Stimulated activated CD8-positive, alpha-beta memory T cell treated with anti-CD3 and anti-CD28 coated beads, Interleukin-2, amount 100 ng/mL, for 48 hours (primary cell): ENCODE results near the gene BPIFA3.

Experiments used
- DNase-seq, 2 donors: peaks; one replicate each; pipeline ENCODE4 v3.0.0-alpha.2; 2020; ENCODE audit warnings: low read depth in 2 of 2

Gene BPIFA3

DNA sequence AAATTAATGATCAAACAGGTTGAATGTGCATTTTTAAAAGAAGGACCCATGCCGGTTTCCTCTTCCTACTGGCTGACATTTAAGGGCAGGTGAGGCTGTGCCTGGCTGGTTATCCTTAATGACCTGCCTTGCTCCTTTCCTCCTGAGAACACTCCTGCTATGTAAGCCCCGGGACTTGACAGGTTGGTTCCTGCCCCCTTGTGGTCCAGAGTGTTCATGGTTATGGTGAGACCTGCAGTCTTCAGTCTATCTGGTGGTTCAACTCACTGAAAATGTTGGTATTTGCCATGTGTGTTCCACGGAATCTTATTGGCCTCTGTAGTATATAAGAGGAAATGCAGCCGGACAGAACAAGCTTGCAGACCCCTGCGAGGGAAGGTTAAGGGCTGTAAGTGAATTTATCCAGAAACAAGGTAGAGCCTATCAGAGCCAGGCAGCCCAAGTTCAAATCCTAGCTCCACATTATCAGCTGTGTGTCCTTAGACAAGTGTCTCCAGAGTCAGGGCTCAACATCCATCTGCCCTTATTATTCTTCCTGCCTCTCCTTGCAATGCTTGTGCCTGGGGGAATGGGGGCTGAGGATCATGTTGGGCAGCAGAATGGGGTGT, 5.2 kb upstream of the BPIFA3 start:
- no peak for DNase-seq

DNA sequence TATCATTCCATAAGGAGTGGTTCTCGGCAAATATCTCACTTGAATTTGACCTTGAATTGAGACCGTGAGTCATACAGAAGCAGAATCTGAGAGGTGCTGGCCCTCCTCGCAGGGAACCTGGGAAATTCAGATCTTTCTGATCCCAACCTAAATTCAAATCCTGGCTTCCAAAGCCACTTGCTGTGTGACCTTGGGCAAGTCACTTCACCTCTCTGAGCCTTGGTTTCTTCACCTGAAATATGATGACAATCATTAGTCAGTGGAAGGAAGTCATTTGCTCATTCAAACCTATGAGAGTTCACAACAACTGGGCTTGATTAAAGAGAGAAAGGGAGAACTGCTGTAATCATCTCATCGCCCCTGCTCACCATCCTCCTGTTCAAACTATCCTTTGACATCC, 7.2 kb downstream of the BPIFA3 start:
- DNase-seq: no peak

DNA sequence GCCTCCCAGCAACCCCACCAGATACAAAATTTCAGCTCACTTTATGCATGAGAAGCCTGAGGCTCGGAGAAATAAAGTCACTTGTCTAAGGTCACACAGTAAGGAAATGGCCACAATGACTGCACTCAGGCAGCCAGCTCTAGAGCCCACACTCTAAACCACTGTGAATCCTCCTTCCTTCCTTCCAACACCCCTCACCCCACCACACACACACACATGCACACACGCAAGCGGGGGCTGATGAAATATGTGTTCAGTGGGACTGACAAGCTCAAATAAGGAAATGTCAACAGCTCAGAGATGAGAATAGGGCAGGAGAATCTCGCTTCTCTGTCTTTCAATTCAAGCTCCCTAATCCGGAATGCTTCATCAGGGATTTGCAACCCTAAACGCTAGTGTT, 12.7 kb downstream of the BPIFA3 start:
- peak in 1 of 2 donors; percentile 2 for DNase-seq

DNA sequence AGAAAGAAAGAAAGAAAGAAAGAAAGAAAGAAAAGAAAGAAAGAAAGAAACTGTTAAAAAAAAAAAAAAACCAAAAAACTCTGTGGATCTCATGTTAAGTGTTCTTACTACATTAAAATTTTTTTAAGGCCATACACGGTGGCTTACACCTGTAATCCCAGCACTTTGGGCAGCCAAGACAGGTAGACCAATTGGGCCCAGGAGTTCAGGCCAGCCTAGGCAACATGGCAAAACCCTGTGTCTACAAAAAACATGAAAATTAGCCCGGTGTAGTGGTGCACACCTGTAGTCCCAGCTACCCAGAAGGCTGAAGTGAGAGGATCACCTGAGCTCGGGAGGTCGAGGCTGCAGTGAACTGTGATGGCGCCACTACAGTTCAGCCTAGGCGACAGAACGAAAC, 14.1 kb downstream of the BPIFA3 start:
- DNase-seq: no peak

DNA sequence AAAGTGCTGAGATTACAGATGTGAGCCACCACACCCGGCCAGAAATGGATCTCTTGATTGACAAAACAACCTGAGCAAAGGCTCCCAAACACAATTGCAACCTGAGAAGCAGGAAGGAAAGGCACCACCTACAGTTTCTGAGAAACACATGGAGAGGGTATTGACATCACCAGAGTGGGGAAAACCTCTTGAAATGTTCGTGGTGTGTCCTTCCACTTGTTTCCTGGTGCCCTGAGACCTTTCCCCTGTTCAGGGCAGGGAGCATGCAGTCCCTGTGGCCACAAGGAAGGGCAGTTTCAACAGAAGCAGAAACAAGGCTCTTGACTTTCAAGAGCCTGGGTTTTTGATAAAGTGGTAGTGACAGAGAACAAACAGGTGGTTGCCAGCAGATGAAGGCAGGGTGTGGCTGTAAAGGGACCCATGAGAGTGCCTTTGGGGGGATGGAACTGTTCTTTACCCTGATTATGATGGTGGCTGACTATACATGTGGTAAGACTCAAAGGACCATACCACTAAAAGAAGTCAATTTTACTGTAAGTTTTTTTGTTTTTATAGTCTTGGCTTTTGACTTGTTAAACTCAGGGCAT, 15.4 kb downstream of the BPIFA3 start:
- no peak for DNase-seq

DNA sequence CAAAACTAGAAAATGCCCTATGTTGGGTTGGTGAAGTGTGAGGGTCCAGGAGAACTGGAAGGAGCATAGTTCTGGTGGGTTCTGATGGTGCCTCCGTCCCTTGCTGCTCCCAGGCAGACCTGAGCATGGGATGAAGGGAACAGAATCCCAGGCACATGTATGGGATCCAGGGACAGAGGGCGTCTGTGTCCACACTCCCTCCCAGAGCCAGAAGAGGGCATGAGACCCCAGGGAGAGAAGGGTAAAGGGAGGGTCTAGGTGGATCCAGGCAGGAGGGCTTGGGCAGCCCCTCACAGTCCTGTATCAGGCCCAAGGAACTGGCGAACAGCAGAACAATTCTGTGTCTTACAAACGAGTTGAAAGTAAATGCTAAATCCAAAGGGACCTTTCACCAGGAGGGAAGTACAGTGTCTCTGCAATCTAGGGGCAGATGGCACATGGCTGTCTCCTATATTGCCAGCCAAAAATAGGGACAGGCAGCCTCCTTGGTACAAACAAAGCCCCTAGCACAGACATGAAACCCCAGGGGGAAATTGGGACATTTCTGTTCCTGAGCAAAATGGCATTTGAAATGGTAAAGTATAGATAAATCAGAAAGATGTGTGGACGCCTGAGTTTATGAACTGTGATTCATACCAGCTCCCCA, 16.1 kb downstream of the BPIFA3 start:
- DNase-seq: no peak

DNA sequence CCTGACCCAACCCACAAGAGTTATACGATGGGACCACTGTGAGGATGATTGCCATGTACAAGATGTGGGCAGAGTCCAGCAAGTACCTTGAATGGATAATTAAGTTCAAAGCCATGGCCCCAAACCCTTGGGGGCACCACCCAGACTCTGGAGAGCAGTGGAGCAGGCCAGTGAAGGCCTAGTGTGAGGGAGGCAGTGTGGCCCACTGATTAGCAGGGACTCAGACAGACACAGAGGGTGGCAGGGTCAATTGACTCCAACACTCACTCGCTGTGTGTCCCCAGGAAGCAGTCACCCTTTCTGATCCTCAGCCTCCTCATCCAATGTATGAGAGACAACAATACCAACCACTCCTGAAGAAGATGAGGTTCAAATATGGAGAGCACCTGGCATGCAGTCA, 16.9 kb downstream of the BPIFA3 start:
- DNase-seq: no peak

DNA sequence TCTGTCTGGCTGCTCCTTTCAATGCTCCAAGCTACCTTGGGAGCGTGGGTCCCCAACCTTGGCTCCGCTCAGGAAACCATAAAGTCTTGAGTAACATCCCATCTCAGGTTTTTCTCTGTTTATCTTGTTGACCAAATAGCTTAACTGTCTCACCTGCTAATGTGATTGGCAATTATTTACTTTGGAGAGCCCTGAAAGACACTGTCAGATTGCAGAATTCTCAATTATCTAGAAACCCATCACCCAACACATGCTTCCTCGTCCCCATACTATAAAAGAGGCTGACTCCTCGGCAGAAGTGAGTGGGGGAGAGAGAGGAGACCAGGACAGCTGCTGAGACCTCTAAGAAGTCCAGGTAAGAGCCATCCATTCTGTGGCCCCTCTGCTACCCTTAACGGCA, 18.5 kb downstream of the BPIFA3 start, which contains the start of gene BPIFA1:
Gene BPIFA1 (plus strand): TSS at position 301 of the 400 bp plus-strand sequence. CDS start 1,716 bp downstream, outside the sequence.
- no peak for DNase-seq

DNA sequence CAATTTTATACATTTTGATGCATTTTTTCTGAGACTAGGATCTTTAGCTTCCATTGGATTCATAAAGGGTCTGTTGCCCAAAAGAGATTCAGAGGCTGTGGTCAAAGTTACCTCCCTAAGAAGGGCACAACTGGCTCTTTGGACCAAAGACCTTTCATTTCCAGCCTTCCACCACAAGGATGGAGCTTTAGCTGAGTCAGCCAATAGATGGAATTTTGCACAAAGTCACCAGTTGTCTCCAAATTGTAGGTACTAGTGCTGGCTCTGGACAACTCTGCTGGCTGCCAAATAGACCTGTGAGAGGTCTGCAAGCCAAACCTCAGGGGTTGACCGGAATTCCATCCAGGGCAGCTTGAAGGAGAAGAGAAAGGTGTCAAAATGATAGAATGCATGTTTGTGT, 19.2 kb downstream of the BPIFA3 start:
- DNase-seq: no peak

DNA sequence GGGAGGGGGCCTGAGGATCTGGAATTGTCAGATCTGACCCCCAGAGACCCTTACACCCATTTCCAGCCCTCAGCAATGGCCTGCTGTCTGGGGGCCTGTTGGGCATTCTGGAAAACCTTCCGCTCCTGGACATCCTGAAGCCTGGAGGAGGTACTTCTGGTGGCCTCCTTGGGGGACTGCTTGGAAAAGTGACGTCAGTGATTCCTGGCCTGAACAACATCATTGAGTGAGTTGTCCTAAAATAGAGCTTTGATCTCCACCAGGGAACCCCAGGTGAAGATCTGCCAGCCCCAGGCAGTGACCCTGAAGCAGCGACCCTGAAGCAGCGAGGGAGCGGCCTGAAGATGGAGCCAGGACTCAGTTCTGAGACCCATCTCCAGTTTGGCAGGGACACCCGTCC, 20.8 kb downstream of the BPIFA3 start:
- no peak for DNase-seq

DNA sequence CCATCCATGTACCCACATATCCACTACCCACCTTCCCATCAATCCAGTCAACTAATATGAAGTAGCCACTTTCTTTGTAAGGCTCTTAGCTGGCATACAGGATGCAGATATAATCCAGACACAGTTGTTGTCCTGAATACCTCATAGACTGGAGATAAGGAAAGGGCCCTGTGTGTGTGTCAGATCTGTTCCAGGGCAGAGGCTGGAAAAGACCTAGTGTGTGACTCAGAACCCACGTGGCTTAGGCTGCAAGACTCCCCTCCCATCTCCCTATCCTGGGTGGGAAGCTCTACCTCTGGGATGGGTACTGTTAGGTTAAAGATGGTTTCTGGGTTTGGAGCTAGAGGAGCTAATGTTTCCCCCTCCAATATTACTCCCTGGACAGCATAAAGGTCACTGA, 22.3 kb downstream of the BPIFA3 start:
- DNase-seq: no peak

DNA sequence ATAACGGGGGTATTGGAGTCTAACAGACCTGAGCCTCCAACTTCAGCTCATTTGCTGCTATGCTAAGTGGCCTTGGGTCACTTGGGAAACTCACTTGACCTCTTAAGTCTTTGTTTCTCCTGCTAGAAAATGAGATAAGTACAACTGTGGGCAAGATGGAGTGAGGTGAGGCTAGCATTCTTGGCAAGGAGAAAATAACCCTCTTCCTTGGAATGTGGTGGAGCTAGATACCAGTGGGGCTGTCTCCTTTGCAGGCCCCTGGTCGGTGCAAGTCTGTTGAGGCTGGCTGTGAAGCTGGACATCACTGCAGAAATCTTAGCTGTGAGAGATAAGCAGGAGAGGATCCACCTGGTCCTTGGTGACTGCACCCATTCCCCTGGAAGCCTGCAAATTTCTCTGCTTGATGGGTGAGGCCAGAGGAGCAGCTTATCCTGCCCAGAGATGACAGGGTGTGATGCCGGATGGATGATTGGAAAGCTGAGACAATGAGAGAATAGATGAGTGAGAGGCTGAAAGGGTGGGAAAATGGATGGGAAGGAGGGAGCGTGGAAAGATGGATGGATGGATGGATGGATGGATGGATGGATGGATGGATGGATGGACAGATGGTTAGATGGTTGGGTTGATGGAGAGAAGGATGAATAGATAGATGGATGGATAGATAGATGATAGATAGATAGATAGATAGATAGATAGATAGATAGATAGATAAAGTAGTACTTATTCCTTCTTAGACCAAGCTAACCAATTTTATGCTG, 23.0 kb downstream of the BPIFA3 start:
- no peak for DNase-seq

DNA sequence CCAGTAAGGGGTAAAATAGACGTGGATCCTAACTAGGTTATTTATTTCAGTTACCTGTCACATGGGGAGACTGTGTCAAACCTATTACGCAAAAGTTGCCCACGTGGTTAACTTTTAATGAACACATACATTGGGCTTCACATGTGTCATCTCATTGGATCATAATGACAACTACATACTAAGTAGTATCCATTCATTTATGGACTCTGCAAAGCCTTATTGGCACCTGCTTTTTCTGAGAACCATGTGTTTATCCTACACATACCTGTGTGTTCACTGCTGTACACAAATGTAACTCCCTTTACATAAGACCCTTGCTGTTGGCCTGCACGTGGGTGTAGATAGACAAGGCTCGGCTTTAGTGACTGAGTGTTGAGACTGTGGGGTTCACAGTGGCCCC, 23.8 kb downstream of the BPIFA3 start:
- no peak for DNase-seq

DNA sequence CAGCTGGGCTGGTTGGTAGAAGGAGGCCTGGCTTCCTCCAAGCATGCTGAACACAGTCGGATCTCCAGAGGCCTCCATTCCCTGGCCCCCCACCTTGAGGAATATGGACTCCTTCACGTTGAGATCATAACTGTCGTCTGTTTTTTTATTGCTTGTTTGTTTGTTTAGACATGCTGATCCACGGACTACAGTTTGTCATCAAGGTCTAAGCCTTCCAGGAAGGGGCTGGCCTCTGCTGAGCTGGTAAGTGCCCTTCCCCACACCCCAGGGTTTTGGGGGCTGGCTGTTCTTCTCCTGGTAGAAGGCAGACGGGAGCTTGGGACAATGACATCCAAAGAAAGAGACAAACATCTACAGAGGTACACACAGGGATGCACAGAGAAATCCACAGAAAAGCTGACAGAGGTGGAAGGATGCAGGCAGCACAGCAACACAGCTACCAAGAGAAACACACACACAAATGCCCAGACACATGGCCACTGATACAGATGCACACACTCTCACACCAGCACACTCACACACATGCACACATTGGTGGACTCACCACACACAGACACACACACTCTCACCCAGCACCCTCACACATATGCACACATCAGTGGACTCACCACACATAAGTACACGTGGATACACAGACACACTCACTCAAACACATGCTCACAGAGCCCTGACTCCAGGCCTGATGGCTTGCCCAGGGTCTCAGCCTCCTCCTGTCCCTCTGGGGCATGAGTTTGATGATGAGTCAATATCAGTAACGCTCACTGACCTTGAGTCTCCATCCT, 25.4 kb downstream of the BPIFA3 start:
- DNase-seq: no peak

DNA sequence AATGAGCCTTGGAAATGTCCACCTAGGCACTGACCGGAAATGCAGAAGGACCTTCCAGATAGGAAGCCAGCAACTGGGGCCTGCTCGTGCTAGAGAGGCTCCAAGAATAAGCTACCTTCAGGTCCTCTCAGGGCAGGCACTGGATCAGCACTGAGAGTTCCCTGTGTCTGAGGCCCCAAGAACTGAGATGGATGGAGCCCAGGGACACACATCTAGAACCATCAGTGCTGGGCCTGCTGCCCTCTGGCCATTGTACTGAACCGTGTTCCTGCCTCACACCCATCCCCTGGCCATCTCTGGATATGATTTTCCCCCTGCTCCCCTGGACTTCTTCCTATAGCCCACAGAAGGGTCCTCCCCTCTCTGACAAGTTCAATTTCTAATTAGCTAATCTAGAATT, 28.9 kb downstream of the BPIFA3 start:
- DNase-seq: no peak

DNA sequence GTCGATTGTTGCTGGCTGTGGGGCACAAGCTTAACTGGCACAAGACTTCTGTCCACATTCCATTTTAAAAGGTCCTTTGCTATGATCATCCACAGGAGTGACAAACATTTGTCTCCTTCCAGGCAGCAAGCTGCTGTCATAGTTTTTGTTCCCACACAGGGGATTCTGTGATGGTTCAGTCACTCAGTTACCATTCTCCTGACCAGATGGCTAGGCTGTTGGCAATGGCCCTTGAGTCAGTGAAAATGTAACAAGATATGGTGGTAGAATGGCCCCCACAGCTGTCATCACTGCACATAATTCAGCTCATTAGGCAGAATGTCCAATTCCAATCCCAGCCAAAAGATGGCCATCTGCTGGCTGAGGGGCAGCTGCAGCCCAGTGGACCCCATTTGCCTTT, 32.3 kb downstream of the BPIFA3 start:
- DNase-seq: no peak

DNA sequence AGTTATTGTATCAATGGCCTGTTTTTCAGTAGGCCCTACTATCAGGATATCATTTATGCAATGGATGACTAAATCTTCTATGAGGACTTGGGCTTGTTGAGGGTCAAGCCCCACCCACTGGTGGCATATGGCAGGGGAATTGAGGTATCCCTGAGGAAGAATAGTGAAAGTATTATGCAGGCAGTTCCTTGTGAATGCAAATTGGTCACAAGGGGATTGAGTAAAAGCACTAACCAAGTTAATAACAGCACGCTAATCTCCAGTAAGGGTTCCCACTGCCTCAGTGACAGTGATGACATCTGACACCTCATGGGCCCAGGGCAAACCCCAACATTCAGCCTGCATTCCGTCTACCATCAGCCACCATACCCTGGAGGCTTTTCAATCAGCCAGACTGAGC, 33.5 kb downstream of the BPIFA3 start:
- DNase-seq: no peak

DNA sequence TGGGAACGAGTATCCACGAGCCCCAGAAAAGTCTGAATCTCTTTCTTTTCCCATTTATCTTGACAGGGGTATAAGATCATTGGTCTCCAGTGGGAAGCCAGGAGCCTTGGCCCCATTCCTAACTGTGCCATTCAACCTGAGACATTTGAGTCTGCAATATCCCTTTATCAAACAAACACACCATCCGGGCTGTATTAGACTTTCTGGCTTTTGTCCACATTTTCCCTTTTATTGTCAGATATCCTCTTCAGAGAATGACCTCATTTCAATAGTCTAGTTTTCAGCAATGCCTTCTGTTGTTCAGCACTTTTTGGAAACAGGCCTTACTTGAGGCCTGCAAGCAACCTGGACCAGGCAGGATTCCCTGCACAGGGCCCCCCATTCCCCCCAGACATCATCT, 34.3 kb downstream of the BPIFA3 start:
- DNase-seq: no peak

DNA sequence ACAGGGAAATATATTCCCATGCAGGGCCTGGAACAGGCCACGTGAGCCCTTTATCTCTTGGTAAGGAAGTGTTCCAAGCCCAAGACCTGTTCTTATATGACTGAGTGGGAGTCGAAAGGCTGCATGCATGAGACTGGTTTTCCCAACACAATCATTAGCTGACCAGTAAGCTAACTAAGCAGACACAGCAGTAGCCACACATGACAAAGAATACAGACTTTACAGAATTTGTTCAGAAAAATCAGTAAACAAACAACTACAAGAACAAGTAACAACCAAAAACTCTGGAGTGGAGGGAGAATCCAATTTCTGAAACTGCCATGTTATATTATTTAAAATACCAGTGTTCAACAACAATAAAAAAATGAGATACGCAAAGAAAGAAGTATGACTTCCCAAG, 35.3 kb downstream of the BPIFA3 start:
- no peak for DNase-seq

DNA sequence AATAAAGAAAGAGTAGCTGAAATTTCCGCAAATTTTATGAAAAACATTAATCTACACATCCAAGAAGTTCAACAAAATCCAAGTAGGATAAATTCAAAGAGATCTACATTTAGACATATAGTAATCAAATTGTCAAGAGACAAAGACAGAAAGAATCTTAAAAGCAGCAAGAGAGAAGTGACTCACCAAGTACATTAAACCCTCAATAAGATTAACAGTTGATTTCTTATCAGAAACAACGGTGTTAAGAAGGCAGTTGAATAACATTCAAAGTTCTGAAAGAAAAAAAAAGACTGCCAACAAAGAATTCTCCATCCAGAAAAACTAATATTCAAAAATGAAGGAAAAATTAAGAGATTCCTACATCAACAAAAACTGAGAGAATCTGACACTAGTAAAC, 37.9 kb downstream of the BPIFA3 start:
- DNase-seq: no peak

DNA sequence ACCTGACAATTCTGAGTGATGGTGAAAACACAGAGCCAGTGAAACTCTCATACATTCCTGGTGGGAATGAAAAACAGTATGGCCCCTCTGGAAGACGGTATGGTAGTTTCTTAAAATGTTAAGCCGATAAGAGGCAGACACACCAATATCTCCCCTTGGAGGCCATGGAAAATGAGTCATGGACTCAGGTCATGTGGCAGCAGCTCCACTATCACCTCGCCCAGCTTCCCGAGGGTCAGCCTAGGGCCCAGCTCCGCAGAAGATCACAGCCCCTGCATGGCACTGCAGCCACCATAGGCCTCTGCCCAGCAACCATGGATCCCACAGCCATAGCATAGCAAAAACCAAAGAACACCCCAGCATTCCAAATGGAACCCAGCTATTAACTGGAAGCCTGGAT, 40.1 kb downstream of the BPIFA3 start:
- no peak for DNase-seq

DNA sequence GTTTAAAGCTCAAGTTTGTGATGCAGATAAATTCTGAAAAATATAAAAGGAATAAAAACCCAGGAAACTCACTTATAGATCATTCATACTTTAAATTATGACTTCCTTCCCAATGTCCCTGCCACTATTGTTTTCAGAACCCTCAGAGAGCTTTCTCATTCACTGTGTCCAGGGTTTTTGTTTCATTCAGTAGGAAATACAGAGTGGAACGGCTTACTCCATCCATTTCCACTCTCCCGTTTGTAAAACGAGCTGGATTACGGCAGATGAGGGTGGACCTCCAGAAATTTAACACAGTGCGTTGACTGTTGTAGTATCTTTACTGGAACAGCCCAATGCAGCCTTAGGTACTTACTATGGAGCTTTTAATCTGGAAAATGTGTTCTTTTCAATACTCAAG, 42.2 kb downstream of the BPIFA3 start:
- no peak for DNase-seq
